OCI-LY1 (cell line): ENCODE measurements around the gene FIG4.

Source experiments
- H2AFZ ChIP-seq: fragments of 200-600 bp; sonication (generic), shearing (Covaris generic); 2 replicates; pipeline ENCODE4 v1.6.0; 2014; ENCODE audit warnings: antibody characterized with exemption, mild to moderate bottlenecking, low read length
- H3F3A ChIP-seq: fragments of 200-600 bp; sonication (generic), shearing (Covaris generic); 2 replicates; pipeline ENCODE4 v1.6.0; 2014; ENCODE audit warnings: mild to moderate bottlenecking, antibody characterized with exemption, low read length, moderate library complexity; ENCODE audit not compliant: insufficient read depth
- H3K27ac ChIP-seq: fragments of 200-600 bp; sonication (generic); 2 replicates; pipeline ENCODE4 v1.5.1; 2014; ENCODE audit warnings: low read length, mixed run types, mild to moderate bottlenecking, low read depth; ENCODE audit not compliant: poor library complexity, severe bottlenecking
- H3K27me3 ChIP-seq: fragments of 200-600 bp; sonication (generic); 2 replicates; pipeline ENCODE4 v1.6.0; 2014; ENCODE audit warnings: antibody characterized with exemption, mild to moderate bottlenecking, low read length, moderate library complexity; ENCODE audit not compliant: insufficient read depth
- H3K36me3 ChIP-seq: fragments of 200-600 bp; sonication (generic); 2 replicates; pipeline ENCODE4 v1.6.1; 2014; ENCODE audit warnings: mild to moderate bottlenecking, antibody characterized with exemption, low read length, moderate library complexity, mixed read lengths; ENCODE audit not compliant: insufficient read depth
- H3K4me1 ChIP-seq: fragments of 200-600 bp; sonication (generic); 2 replicates; pipeline ENCODE4 v1.5.1; 2014; ENCODE audit warnings: mild to moderate bottlenecking, low read length, moderate library complexity; ENCODE audit not compliant: insufficient read depth, severe bottlenecking
- H3K4me2 ChIP-seq: fragments of 200-600 bp; sonication (generic), shearing (Covaris generic); 2 replicates; pipeline ENCODE4 v1.6.1; 2014; ENCODE audit warnings: low read length
- H3K4me3 ChIP-seq: fragments of 200-600 bp; sonication (generic); 2 replicates; pipeline ENCODE4 v1.5.1; 2014; ENCODE audit warnings: low read length, low read depth, mild to moderate bottlenecking, mixed read lengths; ENCODE audit not compliant: poor library complexity, severe bottlenecking
- H3K79me2 ChIP-seq: fragments of 200-600 bp; shearing (Covaris generic); 2 replicates; pipeline ENCODE4 v1.6.1; 2016; ENCODE audit warnings: mixed run types, low read length, mixed read lengths; ENCODE audit not compliant: insufficient read depth
- H3K9ac ChIP-seq: fragments of 200-600 bp; sonication (generic), shearing (Covaris generic); 2 replicates; pipeline ENCODE4 v1.6.1; 2014; ENCODE audit warnings: mild to moderate bottlenecking, low read length, mixed read lengths
- H3K9me2 ChIP-seq: fragments of 200-600 bp; sonication (generic), shearing (Covaris generic); 2 replicates; pipeline ENCODE4 v1.6.1; 2014; ENCODE audit warnings: low read depth, mild to moderate bottlenecking, low read length, mixed read lengths
- H3K9me3 ChIP-seq: fragments of 200-600 bp; shearing (Covaris generic); 2 replicates; pipeline ENCODE4 v1.6.1; 2014; ENCODE audit warnings: low read length, mixed read lengths
- H4K20me1 ChIP-seq: fragments of 200-600 bp; sonication (generic), shearing (Covaris generic); 2 replicates; pipeline ENCODE4 v1.6.0; 2016; ENCODE audit warnings: mild to moderate bottlenecking, low read length; ENCODE audit not compliant: insufficient read depth
- CTCF ChIP-seq: fragments of 200-600 bp; sonication (generic), shearing (Covaris generic); IDR thresholded peaks from 2 replicates; pipeline ENCODE4 v1.5.1; 2017; ENCODE audit warnings: mild to moderate bottlenecking, antibody characterized with exemption, low read length, moderate library complexity, mixed read lengths
- EZH2 ChIP-seq: fragments of 200-600 bp; sonication (generic), shearing (Covaris generic); IDR thresholded peaks from 2 replicates; pipeline ENCODE4 v1.8.0; 2017; ENCODE audit warnings: borderline replicate concordance, mixed run types, mild to moderate bottlenecking, antibody characterized with exemption, low read length, moderate library complexity, mixed read lengths

Gene FIG4

GRCh38 chr6:109799129-109799528, 108.0 kb downstream of the FIG4 start:
- Histone ChIP-seq H3K4me2 (no peak overlapping the region), H3K9ac (no peak overlapping the region), H3K27me3 (no peaks in the 10 kb centered on the region), H3F3A (no peaks in the 10 kb centered on the region), H3K36me3 (no peaks in the 10 kb centered on the region), H3K4me3 (no peak overlapping the region), H3K9me3 (no peaks in the 10 kb centered on the region), H3K79me2 (no peaks in the 10 kb centered on the region), H3K9me2 (no peaks in the 10 kb centered on the region), H3K27ac (no peak overlapping the region), H2AFZ (no peak overlapping the region), H4K20me1 (no peaks in the 10 kb centered on the region), H3K4me1 (peaks cover 13% of the 10 kb centered on the region)
- TF ChIP-seq EZH2 (no peak), CTCF (no peak)

- H3K79me2 ChIP-seq, result no peaks in the 10 kb centered on the region
- no peaks in the 10 kb centered on the region for H3K9me2 ChIP-seq
- no peak overlapping the region for H3K27ac ChIP-seq
- no peak for TF ChIP-seq CTCF
- TF ChIP-seq EZH2, result no peak
- H3K4me3 ChIP-seq, result no peak overlapping the region
- H3K36me3 ChIP-seq, result no peaks in the 10 kb centered on the region
- H3K9ac ChIP-seq, result no peak overlapping the region
- H2AFZ ChIP-seq, result no peak overlapping the region
- no peaks in the 10 kb centered on the region for H3K27me3 ChIP-seq
- H3K4me2 ChIP-seq, result no peak overlapping the region
- H4K20me1 ChIP-seq, result no peaks in the 10 kb centered on the region
- H3F3A ChIP-seq, result no peaks in the 10 kb centered on the region
- H3K9me3 ChIP-seq, result no peaks in the 10 kb centered on the region
- peaks cover 7% of the 10 kb centered on the region for H3K4me1 ChIP-seq
These were observed 108.6 kb downstream of the FIG4 start for GRCh38 chr6:109799664-109800063.

- Histone ChIP-seq H2AFZ (no peak overlapping the region), H4K20me1 (no peaks in the 10 kb centered on the region), H3K4me1 (no peaks in the 10 kb centered on the region), H3K27me3 (no peaks in the 10 kb centered on the region), H3K4me2 (no peak overlapping the region), H3K9ac (no peak overlapping the region), H3F3A (no peaks in the 10 kb centered on the region), H3K79me2 (no peaks in the 10 kb centered on the region), H3K36me3 (no peaks in the 10 kb centered on the region), H3K27ac (no peak overlapping the region), H3K9me3 (no peaks in the 10 kb centered on the region), H3K4me3 (no peak overlapping the region), H3K9me2 (no peaks in the 10 kb centered on the region)
- no peak for TF ChIP-seq CTCF
- TF ChIP-seq EZH2, result no peak
These were observed 109.7 kb downstream of the FIG4 start for GRCh38 chr6:109800771-109801170.
